Epithelial cell of proximal tubule (primary cell): ENCODE results near the gene TBCK. TPM values are rescaled to one million over a fixed set of nuclear protein-coding genes. Genes with fewer than 3 reads are reported as not detected.

Experiments used
- DNase-seq: peaks from one replicate; pipeline ENCODE4 v3.0.0-alpha.2; 2011; ENCODE audit warnings: low read depth
- H3K4me3 ChIP-seq: 2 replicates; pipeline ENCODE4 v1.5.1; 2011; ENCODE audit warnings: low read depth, mild to moderate bottlenecking, low read length
- CTCF ChIP-seq: conservative IDR thresholded peaks from 2 replicates; pipeline ENCODE4 v1.5.1; 2012; ENCODE audit warnings: low read depth, mild to moderate bottlenecking, low read length
- total RNA-seq: library from RNA; depleted of rRNA; stranded (reverse); fragments of >200 nt; gene quantifications from 2 replicates; pipeline ENCODE4 v1.2.3, GENCODE V29; 2015

Gene TBCK
- total RNA-seq, 1 donor from 2014 or later = 20.8 TPM

- TF ChIP-seq CTCF = no peak
Observed at GRCh38 chr4:106303548-106304281, 12.3 kb downstream of the TBCK start.

GRCh38 chr4:106302062-106302438, 14.0 kb downstream of the TBCK start:
- TF ChIP-seq CTCF = no peak

More at GRCh38 chr4:106303548-106304281, 12.3 kb downstream of the TBCK start:
- no peak overlapping the region for H3K4me3 ChIP-seq
- no peak for DNase-seq

GRCh38 chr4:106301393-106302061, 14.5 kb downstream of the TBCK start:
- DNase-seq = no peak
- TF ChIP-seq CTCF = no peak
- H3K4me3 ChIP-seq = no peak overlapping the region

More at GRCh38 chr4:106302062-106302438, 14.0 kb downstream of the TBCK start:
- DNase-seq = no peak
- no peak overlapping the region for H3K4me3 ChIP-seq

- no peak for TF ChIP-seq CTCF
- no peak for DNase-seq
- no peak overlapping the region for H3K4me3 ChIP-seq
Observed at GRCh38 chr4:106299977-106300376, 16.0 kb downstream of the TBCK start.

- TF ChIP-seq CTCF = no peak
- H3K4me3 ChIP-seq = no peak overlapping the region
- DNase-seq = peak; percentile 29
Observed at GRCh38 chr4:106297245-106298035, 18.6 kb downstream of the TBCK start.

GRCh38 chr4:106294062-106294461, 21.9 kb downstream of the TBCK start:
- no peak for TF ChIP-seq CTCF
- H3K4me3 ChIP-seq = no peak overlapping the region
- DNase-seq = no peak
